Nasal cavity respiratory epithelium epithelial cell of viscerocranial mucosa (primary cell): ENCODE results near the gene ACTL8. TPM values are rescaled to one million over a fixed set of nuclear protein-coding genes. Genes with fewer than 3 reads are reported as not detected.

ENCODE experiments used
- total RNA-seq: library from RNA; depleted of rRNA; stranded (reverse); fragments of >200 nt; gene quantifications from 2 replicates; pipeline ENCODE4 v1.2.3, GENCODE V29; 2014

The ACTL8 gene
- not detected in 2 replicates for total RNA-seq

DNA sequence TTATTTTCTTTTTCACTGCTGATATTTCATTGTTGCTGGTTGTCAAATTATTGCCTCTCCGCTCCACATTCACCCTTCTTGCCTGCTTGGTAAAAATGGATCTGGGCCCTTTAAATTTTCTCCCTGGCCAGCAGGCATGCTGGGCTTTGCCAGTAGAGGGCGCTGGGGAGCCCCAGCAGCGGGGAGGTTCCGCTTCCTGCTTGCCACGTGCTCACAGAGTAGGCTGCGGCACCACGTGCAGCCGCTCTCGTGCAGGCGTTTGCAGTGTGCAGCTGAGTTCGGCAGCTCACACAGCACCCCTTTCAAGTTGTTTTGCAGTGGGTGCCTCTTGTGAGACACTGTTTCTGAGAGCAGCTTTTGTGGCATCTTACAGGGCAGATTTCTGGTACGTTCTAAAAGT lies at the start of gene ACTL8:
TSS of gene ACTL8 (plus strand) at position 214 of the 400 bp plus-strand sequence. CDS start 67,676 bp downstream, outside the sequence.

Other genes starting within 250 kb of the ACTL8 start
- gene ARHGEF10L, start 215.6 kb upstream of the ACTL8 start, total RNA-seq, result 4.1 and 18.2 TPM in 2 replicates